ENCODE measurements around the gene MLX.

GRCh38 chr17:42585353-42585752 is 18.5 kb downstream of the MLX start:
- TF ChIP-seq CTCF (IDR thresholded peaks at IDR 0.05) (no peak), POLR2A (IDR thresholded peaks at IDR 0.05) (no peak)
